GM23338 (cell line): ENCODE data around the gene GP9. TPM values are rescaled to one million over a fixed set of nuclear protein-coding genes. Genes with fewer than 3 reads are reported as not detected.
A peak's percentile ranks its signal among the peaks of the same experiment; 100 is the strongest.

Source experiments
- ATAC-seq: fragments of 200-7000 bp; cut with Tn5 transposase; 3 replicates; pipeline ENCODE4 v1.9.1; 2020
- DNase-seq: peaks from one replicate; pipeline ENCODE4 v3.0.0-alpha.2; 2015; ENCODE audit warnings: low spot score
- H2AFZ ChIP-seq: fragments of 200-600 bp; sonication (generic); 2 replicates; pipeline ENCODE4 v1.8.0; 2016; ENCODE audit warnings: antibody characterized with exemption, mild to moderate bottlenecking, moderate library complexity
- H3F3A ChIP-seq: fragments of 200-600 bp; sonication (generic); replicated peaks from 2 replicates; pipeline ENCODE4 v1.8.0; 2017; ENCODE audit warnings: antibody characterized with exemption, mixed run types, low read depth
- H3K27ac ChIP-seq: fragments of 200-600 bp; sonication (generic); 2 replicates; pipeline ENCODE4 v1.6.1; 2016; ENCODE audit warnings: low read depth
- H3K27me3 ChIP-seq: fragments of 200-600 bp; sonication (generic); 2 replicates; pipeline ENCODE4 v1.8.0; 2016; ENCODE audit warnings: mild to moderate bottlenecking, mixed run types, moderate library complexity; ENCODE audit not compliant: insufficient read depth
- H3K36me3 ChIP-seq: fragments of 200-600 bp; sonication (generic); 2 replicates; pipeline ENCODE4 v1.8.0; 2016; ENCODE audit warnings: mild to moderate bottlenecking; ENCODE audit not compliant: insufficient read depth
- H3K4me1 ChIP-seq: fragments of 200-600 bp; sonication (generic); 2 replicates; pipeline ENCODE4 v1.8.0; 2016; ENCODE audit warnings: mild to moderate bottlenecking, moderate library complexity; ENCODE audit not compliant: insufficient read depth
- H3K4me2 ChIP-seq: fragments of 200-600 bp; sonication (generic); 2 replicates; pipeline ENCODE4 v1.7.1; 2017; ENCODE audit warnings: mixed run types
- H3K4me3 ChIP-seq: fragments of 200-600 bp; sonication (generic); 2 replicates; pipeline ENCODE4 v1.6.1; 2016; ENCODE audit warnings: mixed run types
- H3K79me2 ChIP-seq: fragments of 200-600 bp; sonication (generic); replicated peaks from 2 replicates; pipeline ENCODE4 v1.8.0; 2017; ENCODE audit warnings: mild to moderate bottlenecking; ENCODE audit not compliant: insufficient read depth
- H3K9me2 ChIP-seq: fragments of 200-600 bp; sonication (generic); 2 replicates; pipeline ENCODE4 v1.8.0; 2017; ENCODE audit not compliant: insufficient read depth
- H4K20me1 ChIP-seq: fragments of 200-600 bp; sonication (generic); replicated peaks from 2 replicates; pipeline ENCODE4 v1.8.0; 2017; ENCODE audit warnings: mild to moderate bottlenecking; ENCODE audit not compliant: insufficient read depth
- H3K27ac Mint-ChIP-seq: 2 replicates; pipeline ENCODE4 v1.8.0; 2020; ENCODE audit warnings: inconsistent platforms, mild to moderate bottlenecking, moderate library complexity, mixed read lengths
- H3K27me3 Mint-ChIP-seq: 3 replicates; pipeline ENCODE4 v1.8.0; 2022; ENCODE audit warnings: low read depth, mild to moderate bottlenecking, moderate library complexity, mixed read lengths, inconsistent platforms; ENCODE audit not compliant: insufficient read depth, poor library complexity
- H3K36me3 Mint-ChIP-seq: 3 replicates; pipeline ENCODE4 v1.8.0; 2021; ENCODE audit warnings: low read depth, mild to moderate bottlenecking, inconsistent platforms, moderate library complexity, mixed read lengths
- H3K4me1 Mint-ChIP-seq: 3 replicates; pipeline ENCODE4 v1.8.0; 2020; ENCODE audit warnings: mild to moderate bottlenecking, inconsistent platforms, mixed read lengths
- H3K4me3 Mint-ChIP-seq: 3 replicates; pipeline ENCODE4 v1.8.0; 2021; ENCODE audit warnings: moderate library complexity, mild to moderate bottlenecking, inconsistent platforms, mixed read lengths
- H3K9me3 Mint-ChIP-seq: 3 replicates; pipeline ENCODE4 v1.8.0; 2020; ENCODE audit warnings: moderate library complexity, mild to moderate bottlenecking, inconsistent platforms, mixed read lengths
- CREB1 ChIP-seq: fragments of 250-450 bp; sonication (Bioruptor Pico); IDR thresholded peaks from 2 replicates; pipeline ENCODE4 v1.5.0; 2020; ENCODE audit warnings: low read depth, mild to moderate bottlenecking, moderate library complexity
- EZH2 ChIP-seq: fragments of 200-600 bp; sonication (generic); IDR thresholded peaks from one replicate; pipeline ENCODE4 v1.8.0; 2017; ENCODE audit warnings: antibody characterized with exemption, mild to moderate bottlenecking, low read depth; ENCODE audit not compliant: unreplicated experiment
- EZH2phosphoT487 ChIP-seq: fragments of 200-600 bp; sonication (generic); IDR thresholded peaks from one replicate; pipeline ENCODE4 v1.8.1; 2018; ENCODE audit warnings: antibody characterized with exemption; ENCODE audit not compliant: unreplicated experiment
- JUNB ChIP-seq: IDR thresholded peaks from one replicate; pipeline ENCODE4 v1.6.1; 2016; ENCODE audit warnings: antibody characterized with exemption; ENCODE audit not compliant: unreplicated experiment
- NANOG ChIP-seq: IDR thresholded peaks from 2 replicates; pipeline ENCODE4 v1.6.1; 2016; ENCODE audit warnings: antibody characterized with exemption, borderline replicate concordance
- POLR2AphosphoS5 ChIP-seq: IDR thresholded peaks from 2 replicates; pipeline ENCODE4 v1.6.1; 2016; ENCODE audit warnings: antibody characterized with exemption, low read depth
- STAT1 ChIP-seq: IDR thresholded peaks from one replicate; pipeline ENCODE4 v1.6.1; 2016; ENCODE audit warnings: antibody characterized with exemption; ENCODE audit not compliant: unreplicated experiment
- ZNF114 ChIP-seq: fragments of 250-450 bp; sonication (Bioruptor Pico); IDR thresholded peaks from 2 replicates; pipeline ENCODE4 v1.5.0; 2020; ENCODE audit warnings: mild to moderate bottlenecking, moderate library complexity
- ZNF331 ChIP-seq: fragments of 250-450 bp; sonication (Bioruptor Pico); IDR thresholded peaks from 2 replicates; pipeline ENCODE4 v1.5.0; 2020; ENCODE audit warnings: low read depth, mild to moderate bottlenecking, moderate library complexity
- polyA plus RNA-seq: library from polyadenylated mRNA; unstranded; fragments of >200 nt; fragmentation: Nextera tagmentation; extraction: Ambion mirVana; gene quantifications from 2 replicates; pipeline ENCODE4 v1.2.1, GENCODE V29; 2016
- total RNA-seq: library from RNA; depleted of rRNA; stranded (reverse); fragments of >200 nt; shearing (Covaris generic); gene quantifications from 2 replicates; pipeline ENCODE4 v1.2.3, GENCODE V29; 2014
- TF ChIP-seq, protein P1 (sequence below), 2 experiments: fragments of 200-600 bp in 1 of 2; sonication (generic) in 1 of 2; conservative IDR thresholded peaks; 2 replicates each; pipeline versions ENCODE4 v1.5.1 to v1.6.1; 2016 to 2017; ENCODE audit warnings: antibody characterized with exemption in 2 of 2, low read depth in 2 of 2, mild to moderate bottlenecking in 2 of 2, moderate library complexity in 1 of 2
- TF ChIP-seq, protein P2 (sequence below): IDR thresholded peaks from one replicate; pipeline ENCODE4 v1.6.1; 2018; ENCODE audit warnings: antibody characterized with exemption; ENCODE audit not compliant: unreplicated experiment
- TF ChIP-seq, protein P3 (sequence below): fragments of 250-450 bp; sonication (Bioruptor Pico); IDR thresholded peaks from 2 replicates; pipeline ENCODE4 v1.5.0; 2020; ENCODE audit warnings: mild to moderate bottlenecking, moderate library complexity

Gene GP9
- total and polyA plus RNA-seq, 2 experiments from 2014 or later: not detected

DNA sequence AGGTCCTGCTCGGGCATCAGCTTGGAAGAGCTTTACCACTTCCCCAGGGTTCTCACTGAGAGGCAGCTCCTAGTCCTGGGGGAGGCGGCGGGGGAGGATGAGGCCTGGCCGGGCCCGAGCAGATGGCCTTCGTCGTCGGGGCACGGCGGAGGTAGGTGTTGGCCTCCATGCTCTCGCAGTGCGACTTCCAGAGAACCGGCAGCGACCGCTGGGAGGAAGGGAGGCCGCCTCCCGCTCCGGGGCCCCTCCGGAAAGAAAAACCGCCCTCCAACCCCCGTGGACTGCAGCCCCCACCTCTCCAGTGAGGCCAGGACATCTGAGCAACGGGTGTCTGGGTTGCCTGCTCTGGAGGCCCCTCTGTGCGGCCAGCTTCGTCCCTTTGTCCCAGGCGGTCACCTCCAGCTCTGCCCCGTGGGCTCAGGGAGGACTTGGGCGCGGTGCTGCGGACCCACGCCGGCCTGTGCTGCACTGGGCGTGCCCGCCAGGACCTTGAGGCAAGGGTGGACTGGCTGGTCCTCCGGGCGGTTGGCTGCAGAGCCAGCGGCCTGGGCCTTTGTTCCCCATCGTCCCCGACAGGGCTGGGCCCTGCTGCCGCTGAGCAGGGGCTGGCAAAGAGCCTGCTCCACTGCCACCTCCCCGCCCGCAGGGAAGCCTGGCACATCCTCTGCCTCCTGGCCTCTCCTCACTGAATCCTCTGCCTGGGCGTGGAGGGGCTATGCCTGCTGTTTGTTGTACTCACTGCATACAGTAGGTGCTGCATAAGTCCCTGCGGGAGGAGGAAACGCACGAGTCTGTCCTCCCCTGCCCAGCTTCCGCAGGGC is 13.6 kb upstream of the GP9 start:
- H3K4me3 ChIP-seq: peak overlapping the region; percentile 60
- H3K27me3 ChIP-seq: peaks cover 44% of the 10 kb centered on the region
- Mint-ChIP-seq H3K36me3 (peaks cover 7% of the 10 kb centered on the region), H3K27ac (no peak overlapping the region), H3K9me3 (peaks cover 10% of the 10 kb centered on the region), H3K27me3 (peaks cover 16% of the 10 kb centered on the region), H3K4me3 (no peak overlapping the region), H3K4me1 (peaks cover 8% of the 10 kb centered on the region)
- no peaks in the 10 kb centered on the region for H3F3A ChIP-seq
- H3K79me2 ChIP-seq: no peaks in the 10 kb centered on the region
- H2AFZ ChIP-seq: peak overlapping the region; percentile 24
- DNase-seq (no peak), ATAC-seq (peak; percentile 10)
- peak overlapping the region; percentile 82 for H3K4me2 ChIP-seq
- TF ChIP-seq POLR2AphosphoS5 (no peak), JUNB (no peak), ZNF114 (CRISPR knock-in tag) (no peak), EZH2 (no peak), STAT1 (no peak), ZNF331 (CRISPR knock-in tag) (no peak), CREB1 (CRISPR knock-in tag) (no peak), NANOG (no peak), EZH2phosphoT487 (no peak)
- TF ChIP-seq, protein P1, sequence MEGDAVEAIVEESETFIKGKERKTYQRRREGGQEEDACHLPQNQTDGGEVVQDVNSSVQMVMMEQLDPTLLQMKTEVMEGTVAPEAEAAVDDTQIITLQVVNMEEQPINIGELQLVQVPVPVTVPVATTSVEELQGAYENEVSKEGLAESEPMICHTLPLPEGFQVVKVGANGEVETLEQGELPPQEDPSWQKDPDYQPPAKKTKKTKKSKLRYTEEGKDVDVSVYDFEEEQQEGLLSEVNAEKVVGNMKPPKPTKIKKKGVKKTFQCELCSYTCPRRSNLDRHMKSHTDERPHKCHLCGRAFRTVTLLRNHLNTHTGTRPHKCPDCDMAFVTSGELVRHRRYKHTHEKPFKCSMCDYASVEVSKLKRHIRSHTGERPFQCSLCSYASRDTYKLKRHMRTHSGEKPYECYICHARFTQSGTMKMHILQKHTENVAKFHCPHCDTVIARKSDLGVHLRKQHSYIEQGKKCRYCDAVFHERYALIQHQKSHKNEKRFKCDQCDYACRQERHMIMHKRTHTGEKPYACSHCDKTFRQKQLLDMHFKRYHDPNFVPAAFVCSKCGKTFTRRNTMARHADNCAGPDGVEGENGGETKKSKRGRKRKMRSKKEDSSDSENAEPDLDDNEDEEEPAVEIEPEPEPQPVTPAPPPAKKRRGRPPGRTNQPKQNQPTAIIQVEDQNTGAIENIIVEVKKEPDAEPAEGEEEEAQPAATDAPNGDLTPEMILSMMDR (conservative IDR thresholded peaks at IDR 0.05; ENCODE audit: low read depth in 2 of 2): no peak
- TF ChIP-seq, protein P2, sequence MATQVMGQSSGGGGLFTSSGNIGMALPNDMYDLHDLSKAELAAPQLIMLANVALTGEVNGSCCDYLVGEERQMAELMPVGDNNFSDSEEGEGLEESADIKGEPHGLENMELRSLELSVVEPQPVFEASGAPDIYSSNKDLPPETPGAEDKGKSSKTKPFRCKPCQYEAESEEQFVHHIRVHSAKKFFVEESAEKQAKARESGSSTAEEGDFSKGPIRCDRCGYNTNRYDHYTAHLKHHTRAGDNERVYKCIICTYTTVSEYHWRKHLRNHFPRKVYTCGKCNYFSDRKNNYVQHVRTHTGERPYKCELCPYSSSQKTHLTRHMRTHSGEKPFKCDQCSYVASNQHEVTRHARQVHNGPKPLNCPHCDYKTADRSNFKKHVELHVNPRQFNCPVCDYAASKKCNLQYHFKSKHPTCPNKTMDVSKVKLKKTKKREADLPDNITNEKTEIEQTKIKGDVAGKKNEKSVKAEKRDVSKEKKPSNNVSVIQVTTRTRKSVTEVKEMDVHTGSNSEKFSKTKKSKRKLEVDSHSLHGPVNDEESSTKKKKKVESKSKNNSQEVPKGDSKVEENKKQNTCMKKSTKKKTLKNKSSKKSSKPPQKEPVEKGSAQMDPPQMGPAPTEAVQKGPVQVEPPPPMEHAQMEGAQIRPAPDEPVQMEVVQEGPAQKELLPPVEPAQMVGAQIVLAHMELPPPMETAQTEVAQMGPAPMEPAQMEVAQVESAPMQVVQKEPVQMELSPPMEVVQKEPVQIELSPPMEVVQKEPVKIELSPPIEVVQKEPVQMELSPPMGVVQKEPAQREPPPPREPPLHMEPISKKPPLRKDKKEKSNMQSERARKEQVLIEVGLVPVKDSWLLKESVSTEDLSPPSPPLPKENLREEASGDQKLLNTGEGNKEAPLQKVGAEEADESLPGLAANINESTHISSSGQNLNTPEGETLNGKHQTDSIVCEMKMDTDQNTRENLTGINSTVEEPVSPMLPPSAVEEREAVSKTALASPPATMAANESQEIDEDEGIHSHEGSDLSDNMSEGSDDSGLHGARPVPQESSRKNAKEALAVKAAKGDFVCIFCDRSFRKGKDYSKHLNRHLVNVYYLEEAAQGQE: no peak
- TF ChIP-seq, protein P3, sequence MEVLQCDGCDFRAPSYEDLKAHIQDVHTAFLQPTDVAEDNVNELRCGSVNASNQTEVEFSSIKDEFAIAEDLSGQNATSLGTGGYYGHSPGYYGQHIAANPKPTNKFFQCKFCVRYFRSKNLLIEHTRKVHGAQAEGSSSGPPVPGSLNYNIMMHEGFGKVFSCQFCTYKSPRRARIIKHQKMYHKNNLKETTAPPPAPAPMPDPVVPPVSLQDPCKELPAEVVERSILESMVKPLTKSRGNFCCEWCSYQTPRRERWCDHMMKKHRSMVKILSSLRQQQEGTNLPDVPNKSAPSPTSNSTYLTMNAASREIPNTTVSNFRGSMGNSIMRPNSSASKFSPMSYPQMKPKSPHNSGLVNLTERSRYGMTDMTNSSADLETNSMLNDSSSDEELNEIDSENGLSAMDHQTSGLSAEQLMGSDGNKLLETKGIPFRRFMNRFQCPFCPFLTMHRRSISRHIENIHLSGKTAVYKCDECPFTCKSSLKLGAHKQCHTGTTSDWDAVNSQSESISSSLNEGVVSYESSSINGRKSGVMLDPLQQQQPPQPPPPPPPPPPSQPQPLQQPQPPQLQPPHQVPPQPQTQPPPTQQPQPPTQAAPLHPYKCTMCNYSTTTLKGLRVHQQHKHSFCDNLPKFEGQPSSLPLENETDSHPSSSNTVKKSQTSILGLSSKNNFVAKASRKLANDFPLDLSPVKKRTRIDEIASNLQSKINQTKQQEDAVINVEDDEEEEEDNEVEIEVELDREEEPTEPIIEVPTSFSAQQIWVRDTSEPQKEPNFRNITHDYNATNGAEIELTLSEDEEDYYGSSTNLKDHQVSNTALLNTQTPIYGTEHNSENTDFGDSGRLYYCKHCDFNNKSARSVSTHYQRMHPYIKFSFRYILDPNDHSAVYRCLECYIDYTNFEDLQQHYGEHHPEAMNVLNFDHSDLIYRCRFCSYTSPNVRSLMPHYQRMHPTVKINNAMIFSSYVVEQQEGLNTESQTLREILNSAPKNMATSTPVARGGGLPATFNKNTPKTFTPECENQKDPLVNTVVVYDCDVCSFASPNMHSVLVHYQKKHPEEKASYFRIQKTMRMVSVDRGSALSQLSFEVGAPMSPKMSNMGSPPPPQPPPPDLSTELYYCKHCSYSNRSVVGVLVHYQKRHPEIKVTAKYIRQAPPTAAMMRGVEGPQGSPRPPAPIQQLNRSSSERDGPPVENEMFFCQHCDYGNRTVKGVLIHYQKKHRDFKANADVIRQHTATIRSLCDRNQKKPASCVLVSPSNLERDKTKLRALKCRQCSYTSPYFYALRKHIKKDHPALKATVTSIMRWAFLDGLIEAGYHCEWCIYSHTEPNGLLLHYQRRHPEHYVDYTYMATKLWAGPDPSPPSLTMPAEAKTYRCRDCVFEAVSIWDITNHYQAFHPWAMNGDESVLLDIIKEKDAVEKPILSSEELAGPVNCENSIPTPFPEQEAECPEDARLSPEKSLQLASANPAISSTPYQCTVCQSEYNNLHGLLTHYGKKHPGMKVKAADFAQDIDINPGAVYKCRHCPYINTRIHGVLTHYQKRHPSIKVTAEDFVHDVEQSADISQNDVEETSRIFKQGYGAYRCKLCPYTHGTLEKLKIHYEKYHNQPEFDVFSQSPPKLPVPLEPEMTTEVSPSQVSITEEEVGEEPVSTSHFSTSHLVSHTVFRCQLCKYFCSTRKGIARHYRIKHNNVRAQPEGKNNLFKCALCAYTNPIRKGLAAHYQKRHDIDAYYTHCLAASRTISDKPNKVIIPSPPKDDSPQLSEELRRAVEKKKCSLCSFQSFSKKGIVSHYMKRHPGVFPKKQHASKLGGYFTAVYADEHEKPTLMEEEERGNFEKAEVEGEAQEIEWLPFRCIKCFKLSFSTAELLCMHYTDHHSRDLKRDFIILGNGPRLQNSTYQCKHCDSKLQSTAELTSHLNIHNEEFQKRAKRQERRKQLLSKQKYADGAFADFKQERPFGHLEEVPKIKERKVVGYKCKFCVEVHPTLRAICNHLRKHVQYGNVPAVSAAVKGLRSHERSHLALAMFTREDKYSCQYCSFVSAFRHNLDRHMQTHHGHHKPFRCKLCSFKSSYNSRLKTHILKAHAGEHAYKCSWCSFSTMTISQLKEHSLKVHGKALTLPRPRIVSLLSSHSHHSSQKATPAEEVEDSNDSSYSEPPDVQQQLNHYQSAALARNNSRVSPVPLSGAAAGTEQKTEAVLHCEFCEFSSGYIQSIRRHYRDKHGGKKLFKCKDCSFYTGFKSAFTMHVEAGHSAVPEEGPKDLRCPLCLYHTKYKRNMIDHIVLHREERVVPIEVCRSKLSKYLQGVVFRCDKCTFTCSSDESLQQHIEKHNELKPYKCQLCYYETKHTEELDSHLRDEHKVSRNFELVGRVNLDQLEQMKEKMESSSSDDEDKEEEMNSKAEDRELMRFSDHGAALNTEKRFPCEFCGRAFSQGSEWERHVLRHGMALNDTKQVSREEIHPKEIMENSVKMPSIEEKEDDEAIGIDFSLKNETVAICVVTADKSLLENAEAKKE: no peak
- no peaks in the 10 kb centered on the region for H4K20me1 ChIP-seq
- no peak overlapping the region for H3K27ac ChIP-seq
- peaks cover 5% of the 10 kb centered on the region; the same call in 1 of the 2 replicates for H3K36me3 ChIP-seq
- H3K9me2 ChIP-seq: peaks cover 5% of the 10 kb centered on the region; the same call in 1 of the 2 replicates
- H3K4me1 ChIP-seq: peaks cover 8% of the 10 kb centered on the region
